Activated naive CD4-positive, alpha-beta T cell treated with anti-CD3 and anti-CD28 coated beads, Interleukin-2, amount 50 U/mL, for 24 hours (primary cell): ENCODE measurements around the gene CLIC3.
A peak's percentile ranks its signal among the peaks of the same experiment; 100 is the strongest.

Source experiments
- H3K27ac Mint-ChIP-seq: one replicate; pipeline ENCODE4 v1.8.0; 2021; ENCODE audit warnings: mild to moderate bottlenecking, mixed read lengths
- H3K27me3 Mint-ChIP-seq: one replicate; pipeline ENCODE4 v1.8.0; 2021; ENCODE audit warnings: mixed read lengths
- H3K36me3 Mint-ChIP-seq: one replicate; pipeline ENCODE4 v1.8.0; 2021; ENCODE audit warnings: mixed read lengths
- H3K4me1 Mint-ChIP-seq: one replicate; pipeline ENCODE4 v1.8.0; 2021; ENCODE audit warnings: mixed read lengths
- H3K4me3 Mint-ChIP-seq: one replicate; pipeline ENCODE4 v1.8.0; 2021; ENCODE audit warnings: mild to moderate bottlenecking, mixed read lengths
- H3K9me3 Mint-ChIP-seq: one replicate; pipeline ENCODE4 v1.8.0; 2021; ENCODE audit warnings: mixed read lengths

Gene CLIC3

GRCh38 chr9:137000177-137000930 lies 4.0 kb upstream of the CLIC3 start:
- H3K9me3 Mint-ChIP-seq: no peaks in the 10 kb centered on the region
- H3K4me1 Mint-ChIP-seq: peaks cover 10% of the 10 kb centered on the region
- H3K36me3 Mint-ChIP-seq: no peaks in the 10 kb centered on the region
- H3K4me3 Mint-ChIP-seq: no peak overlapping the region
- no peak overlapping the region for H3K27ac Mint-ChIP-seq
- H3K27me3 Mint-ChIP-seq: no peaks in the 10 kb centered on the region

DNA sequence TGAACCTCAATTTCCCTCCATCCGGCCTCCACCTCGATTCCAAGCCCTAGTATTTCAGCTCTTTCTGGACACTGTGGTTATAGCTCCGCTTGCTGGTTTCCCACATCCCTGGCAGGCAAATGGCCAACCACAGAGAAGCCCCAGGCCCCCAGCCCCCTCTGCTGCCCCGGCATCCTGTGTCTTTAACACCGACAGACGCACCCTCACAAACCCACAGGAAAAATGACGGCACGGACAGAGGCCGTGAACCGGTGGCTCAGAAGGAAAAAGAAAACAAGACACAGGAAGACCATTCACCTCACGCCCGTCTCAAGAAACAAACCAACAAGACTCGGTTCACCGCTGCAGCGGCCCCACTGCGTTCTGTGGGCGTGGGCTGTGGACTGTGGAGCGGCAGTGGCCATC lies 1.5 kb upstream of the CLIC3 start:
- no peak overlapping the region for H3K27ac Mint-ChIP-seq
- H3K9me3 Mint-ChIP-seq: no peaks in the 10 kb centered on the region
- peaks cover 17% of the 10 kb centered on the region for H3K4me1 Mint-ChIP-seq
- peak overlapping the region; percentile 58 for H3K4me3 Mint-ChIP-seq
- no peaks in the 10 kb centered on the region for H3K36me3 Mint-ChIP-seq
- no peaks in the 10 kb centered on the region for H3K27me3 Mint-ChIP-seq

GRCh38 chr9:136997371-136997770 lies 1.0 kb upstream of the CLIC3 start:
- Mint-ChIP-seq H3K27ac (no peak overlapping the region), H3K9me3 (no peaks in the 10 kb centered on the region), H3K4me3 (peak overlapping the region; percentile 58), H3K4me1 (peaks cover 21% of the 10 kb centered on the region), H3K36me3 (no peaks in the 10 kb centered on the region), H3K27me3 (no peaks in the 10 kb centered on the region)

GRCh38 chr9:136995772-136996311 lies 526 bp downstream of the CLIC3 start:
- Mint-ChIP-seq H3K9me3 (no peaks in the 10 kb centered on the region), H3K27ac (no peak overlapping the region), H3K27me3 (no peaks in the 10 kb centered on the region), H3K4me3 (peak overlapping the region; percentile 42), H3K4me1 (peaks cover 27% of the 10 kb centered on the region), H3K36me3 (no peaks in the 10 kb centered on the region)

DNA sequence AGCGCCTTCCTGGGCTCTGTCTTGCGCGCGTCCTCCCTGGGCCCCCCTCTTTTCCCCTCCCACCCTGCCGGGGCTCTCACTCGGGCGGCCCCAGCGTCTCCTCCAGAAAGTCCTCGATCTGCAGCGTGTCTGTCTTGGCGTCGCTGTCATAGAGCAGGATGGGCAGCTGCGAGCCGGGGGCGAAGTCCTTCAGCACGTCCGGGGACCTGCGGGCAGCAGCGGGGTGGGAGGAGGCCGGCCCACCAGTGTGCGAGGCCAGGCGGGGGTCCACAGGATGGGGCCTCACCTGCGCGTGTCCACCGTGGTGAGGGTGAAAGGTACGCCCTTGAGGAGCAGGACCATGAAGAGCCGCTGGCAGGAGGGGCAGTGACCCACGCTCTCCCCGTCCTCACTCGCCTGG lies 1.0 kb downstream of the CLIC3 start:
- no peaks in the 10 kb centered on the region for H3K9me3 Mint-ChIP-seq

DNA sequence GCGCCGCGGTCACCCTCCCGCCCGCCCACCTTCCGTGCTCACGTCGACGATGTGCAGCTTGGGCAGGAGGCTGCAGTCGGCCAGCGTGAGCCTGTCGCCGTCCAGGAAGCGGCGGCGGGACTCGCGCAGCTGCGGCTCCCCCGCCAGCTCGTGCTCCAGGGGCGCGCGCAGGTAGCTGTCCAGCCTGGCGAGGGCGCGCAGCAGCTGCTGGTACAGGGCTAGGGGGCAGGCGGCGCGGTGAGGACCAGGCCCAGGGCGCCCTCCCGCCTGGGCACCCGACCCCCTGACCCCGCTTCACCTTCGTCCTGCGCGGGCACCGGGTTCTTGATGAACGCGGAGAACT lies 1.5 kb downstream of the CLIC3 start:
- H3K27ac Mint-ChIP-seq: no peak overlapping the region
- H3K36me3 Mint-ChIP-seq: no peaks in the 10 kb centered on the region
- H3K4me1 Mint-ChIP-seq: peaks cover 27% of the 10 kb centered on the region
- no peak overlapping the region for H3K4me3 Mint-ChIP-seq
- no peaks in the 10 kb centered on the region for H3K9me3 Mint-ChIP-seq
- H3K27me3 Mint-ChIP-seq: no peaks in the 10 kb centered on the region

More for the DNA sequence above, 1.0 kb downstream of the CLIC3 start:
- H3K27ac Mint-ChIP-seq: no peak overlapping the region
- H3K4me3 Mint-ChIP-seq: no peak overlapping the region
- no peaks in the 10 kb centered on the region for H3K36me3 Mint-ChIP-seq
- peaks cover 27% of the 10 kb centered on the region for H3K4me1 Mint-ChIP-seq
- H3K27me3 Mint-ChIP-seq: no peaks in the 10 kb centered on the region

GRCh38 chr9:136994180-136994887 lies 2.0 kb downstream of the CLIC3 start:
- no peaks in the 10 kb centered on the region for H3K9me3 Mint-ChIP-seq
- no peak overlapping the region for H3K27ac Mint-ChIP-seq
- no peaks in the 10 kb centered on the region for H3K27me3 Mint-ChIP-seq
- peaks cover 27% of the 10 kb centered on the region for H3K4me1 Mint-ChIP-seq
- no peaks in the 10 kb centered on the region for H3K36me3 Mint-ChIP-seq
- H3K4me3 Mint-ChIP-seq: no peak overlapping the region

GRCh38 chr9:136992819-136993369 lies 3.5 kb downstream of the CLIC3 start:
- H3K27me3 Mint-ChIP-seq: no peaks in the 10 kb centered on the region
- H3K27ac Mint-ChIP-seq: peak overlapping the region; percentile 62
- H3K4me3 Mint-ChIP-seq: peak overlapping the region; percentile 88
- H3K4me1 Mint-ChIP-seq: peaks cover 22% of the 10 kb centered on the region
- H3K36me3 Mint-ChIP-seq: no peaks in the 10 kb centered on the region
- H3K9me3 Mint-ChIP-seq: no peaks in the 10 kb centered on the region

- Mint-ChIP-seq H3K27ac (peak within 1 kb of the TSS; percentile 72), H3K4me3 (peak within 1 kb of the TSS; percentile 88), H3K36me3 (no peaks in the 10 kb centered on the region), H3K27me3 (no peaks in the 10 kb centered on the region), H3K4me1 (peaks cover 17% of the 10 kb centered on the region), H3K9me3 (no peaks in the 10 kb centered on the region)
Observed at GRCh38 chr9:136991993-136992818, 4.2 kb downstream of the CLIC3 start, which contains the start of gene PAXX. TSS of gene PAXX (plus strand) at chr9:136992422. CDS start at chr9:136992444, 22 bp downstream.

GRCh38 chr9:136990242-136990911 lies 6.0 kb downstream of the CLIC3 start:
- peaks cover 17% of the 10 kb centered on the region for H3K4me1 Mint-ChIP-seq
- H3K36me3 Mint-ChIP-seq: no peaks in the 10 kb centered on the region
- H3K9me3 Mint-ChIP-seq: no peaks in the 10 kb centered on the region
- H3K4me3 Mint-ChIP-seq: peak overlapping the region; percentile 75
- H3K27ac Mint-ChIP-seq: peak overlapping the region; percentile 81
- no peaks in the 10 kb centered on the region for H3K27me3 Mint-ChIP-seq

- Mint-ChIP-seq H3K27ac (no peak overlapping the region), H3K4me3 (no peak overlapping the region), H3K36me3 (no peaks in the 10 kb centered on the region), H3K9me3 (no peaks in the 10 kb centered on the region), H3K27me3 (peaks cover 2% of the 10 kb centered on the region), H3K4me1 (peaks cover 18% of the 10 kb centered on the region)
Observed at GRCh38 chr9:136988872-136989271, 7.5 kb downstream of the CLIC3 start.

DNA sequence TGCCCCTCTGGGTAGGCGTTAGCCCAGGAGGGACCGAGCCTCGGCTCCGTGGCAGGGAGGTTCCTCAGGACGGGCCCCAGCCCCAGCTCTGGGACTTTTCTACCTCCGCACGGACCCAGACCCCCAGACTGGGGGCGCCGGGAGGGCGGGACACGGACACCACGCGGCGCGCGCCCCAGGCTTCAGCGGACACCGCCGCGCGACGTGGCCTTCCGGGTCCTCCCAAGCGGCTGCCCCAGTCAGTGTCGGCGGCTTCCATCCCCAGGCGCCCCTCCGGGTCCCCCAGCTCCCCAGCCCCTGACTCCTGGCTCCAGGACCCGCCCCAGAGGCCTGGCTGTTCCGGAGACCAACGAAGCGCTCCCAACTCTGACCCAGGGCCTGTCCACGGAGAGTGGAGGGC lies 10.5 kb downstream of the CLIC3 start:
- Mint-ChIP-seq H3K9me3 (no peaks in the 10 kb centered on the region), H3K27me3 (peaks cover 4% of the 10 kb centered on the region), H3K4me1 (peaks cover 3% of the 10 kb centered on the region), H3K4me3 (no peak overlapping the region), H3K36me3 (no peaks in the 10 kb centered on the region), H3K27ac (no peak overlapping the region)

DNA sequence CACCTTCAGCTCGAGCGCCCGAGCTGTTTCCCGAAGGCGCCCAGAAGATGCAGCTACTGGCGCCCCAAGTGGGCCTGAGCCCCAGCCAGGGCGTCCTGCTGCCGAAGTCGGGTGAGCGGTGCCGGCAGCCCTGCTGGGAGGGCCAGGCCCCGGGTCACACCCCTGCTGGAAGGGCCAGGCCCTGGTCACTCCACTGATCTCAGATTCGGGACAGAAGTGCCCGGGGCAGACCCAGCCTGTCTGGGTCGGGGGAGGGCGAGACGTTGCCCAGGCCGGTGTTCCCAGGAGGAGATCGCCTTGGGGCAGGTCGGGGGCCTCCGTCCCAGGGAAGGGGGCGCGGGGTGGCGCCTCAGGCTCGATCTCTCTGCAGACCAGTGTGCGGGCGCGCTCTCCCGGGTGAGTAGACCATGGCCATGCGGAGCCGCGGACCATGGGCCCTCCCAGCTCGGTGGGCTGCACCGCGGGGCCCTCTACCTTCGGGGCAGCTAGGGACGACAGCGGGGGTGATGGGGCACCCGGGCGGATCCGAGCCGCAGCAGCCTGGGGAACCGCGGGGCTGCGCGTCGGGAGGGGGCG lies 11.3 kb downstream of the CLIC3 start:
- H3K27ac Mint-ChIP-seq: no peak overlapping the region
- peaks cover 3% of the 10 kb centered on the region for H3K4me1 Mint-ChIP-seq
- no peak overlapping the region for H3K4me3 Mint-ChIP-seq
- no peaks in the 10 kb centered on the region for H3K36me3 Mint-ChIP-seq
- no peaks in the 10 kb centered on the region for H3K9me3 Mint-ChIP-seq
- H3K27me3 Mint-ChIP-seq: peaks cover 4% of the 10 kb centered on the region

DNA sequence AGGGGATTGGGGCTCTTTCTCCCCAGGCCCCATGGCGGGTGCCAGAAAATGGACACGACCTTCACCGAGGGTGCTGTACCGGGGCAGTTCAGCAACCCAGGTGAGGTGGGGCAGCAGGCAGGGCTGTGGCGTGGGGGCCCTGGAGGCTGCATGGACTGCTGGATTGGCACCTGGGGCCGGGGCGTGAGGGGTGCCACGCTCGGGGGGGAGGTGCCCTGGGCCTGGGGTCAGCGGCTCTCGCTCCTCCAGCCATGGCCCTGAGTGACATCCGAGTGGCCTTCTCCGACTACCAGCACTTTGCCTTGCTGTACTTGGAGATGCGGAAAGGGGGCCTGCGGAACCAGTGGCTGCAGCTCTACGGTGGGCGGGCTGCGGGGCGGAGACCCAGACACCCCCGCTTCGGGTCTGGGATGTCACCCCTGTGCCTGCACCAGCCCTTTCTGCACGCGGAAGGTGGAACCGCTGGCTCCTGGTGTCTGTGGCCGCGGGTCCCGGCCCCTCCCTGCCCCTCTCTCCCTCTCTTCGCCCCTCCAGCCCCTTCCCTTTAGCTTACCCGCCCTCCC lies 11.8 kb downstream of the CLIC3 start:
- Mint-ChIP-seq H3K27ac (no peak overlapping the region), H3K4me1 (peaks cover 3% of the 10 kb centered on the region), H3K27me3 (peaks cover 4% of the 10 kb centered on the region), H3K9me3 (no peaks in the 10 kb centered on the region), H3K36me3 (no peaks in the 10 kb centered on the region), H3K4me3 (no peak overlapping the region)
